DMS153 (cell line): ENCODE measurements around the gene SMYD4.
"Not testable (repeated sequence)": the region's sequence is repeated elsewhere in the genome, so short reads cannot be mapped to it uniquely, and the experiment has no call there.

Source experiments
- DNase-seq: peaks from one replicate; lab custom pipeline; 2025; lab: John Stamatoyannopoulos, UW

Gene SMYD4

DNA sequence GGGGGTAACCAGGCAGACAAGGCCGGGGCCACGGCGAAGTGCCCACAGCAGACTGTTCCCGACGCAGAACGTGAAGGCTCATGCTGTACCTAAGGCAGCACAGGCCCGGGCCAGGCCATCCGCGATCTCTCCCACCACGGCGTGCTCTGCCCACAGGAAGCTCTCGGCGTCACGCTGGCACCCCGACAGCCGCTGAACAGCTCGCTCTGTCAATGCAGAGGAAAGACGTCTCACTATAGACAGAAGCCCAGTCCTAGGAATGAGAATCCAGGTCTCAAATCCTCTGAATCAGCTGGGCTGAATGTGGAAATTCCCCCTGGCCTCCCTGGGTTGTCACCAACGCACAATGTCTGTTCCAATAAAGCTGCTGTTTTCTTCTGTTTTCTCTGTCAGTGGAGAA is 46.4 kb downstream of the SMYD4 start:
- no peak for DNase-seq

GRCh38 chr17:1782171-1782567 is 47.5 kb downstream of the SMYD4 start:
- no peak for DNase-seq

GRCh38 chr17:1779571-1780131 is 50.1 kb downstream of the SMYD4 start:
- no peak for DNase-seq

GRCh38 chr17:1776857-1777256 is 52.8 kb downstream of the SMYD4 start:
- DNase-seq: no peak

DNA sequence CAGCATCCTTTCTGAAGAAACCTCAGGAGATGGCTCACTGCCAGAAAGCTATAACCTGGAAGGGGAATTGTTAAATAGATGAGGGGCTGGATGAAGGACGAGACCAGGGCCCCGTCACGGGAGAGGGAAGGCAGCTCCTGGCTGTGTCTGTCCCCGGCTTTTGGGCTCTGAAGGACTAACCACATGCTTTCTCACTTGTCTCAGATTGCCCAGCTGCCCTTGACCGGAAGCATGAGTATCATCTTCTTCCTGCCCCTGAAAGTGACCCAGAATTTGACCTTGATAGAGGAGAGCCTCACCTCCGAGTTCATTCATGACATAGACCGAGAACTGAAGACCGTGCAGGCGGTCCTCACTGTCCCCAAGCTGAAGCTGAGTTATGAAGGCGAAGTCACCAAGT is 53.4 kb downstream of the SMYD4 start:
- DNase-seq: no peak

GRCh38 chr17:1774390-1775176 is 55.1 kb downstream of the SMYD4 start:
- DNase-seq: no peak

- DNase-seq: no peak
Measured at GRCh38 chr17:1773696-1774181, 56.0 kb downstream of the SMYD4 start.

DNA sequence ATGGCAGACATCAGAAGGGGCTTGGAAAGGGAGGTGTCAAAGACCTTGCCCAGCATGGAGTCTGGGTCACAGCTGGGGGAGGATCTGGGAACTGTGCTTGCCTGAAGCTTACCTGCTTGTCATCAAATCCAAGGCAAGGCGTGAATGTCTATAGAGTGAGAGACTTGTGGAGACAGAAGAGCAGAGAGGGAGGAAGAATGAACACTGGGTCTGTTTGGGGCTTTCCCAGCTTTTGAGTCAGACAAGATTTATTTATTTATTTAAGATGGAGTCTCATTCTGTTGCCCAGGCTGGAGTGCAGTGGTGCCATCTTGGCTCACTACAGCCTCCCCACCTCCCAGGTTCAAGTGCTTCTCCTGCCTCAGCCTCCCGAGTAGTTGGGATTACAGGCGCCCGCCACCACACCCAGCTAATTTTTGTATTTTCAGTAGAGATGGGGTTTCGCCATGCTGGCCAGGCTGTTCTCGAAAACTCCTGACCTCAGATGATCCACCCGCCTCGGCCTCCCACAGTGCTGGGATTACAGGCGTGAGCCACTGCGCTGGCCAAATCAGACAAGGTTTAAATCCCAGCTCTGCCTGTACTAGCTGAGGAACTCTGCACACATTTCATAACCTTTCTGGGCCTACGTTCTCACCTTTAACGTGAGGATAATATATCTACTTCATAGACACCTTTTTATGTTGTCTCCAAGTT is 56.6 kb downstream of the SMYD4 start:
- DNase-seq: not testable (repeated sequence)

DNA sequence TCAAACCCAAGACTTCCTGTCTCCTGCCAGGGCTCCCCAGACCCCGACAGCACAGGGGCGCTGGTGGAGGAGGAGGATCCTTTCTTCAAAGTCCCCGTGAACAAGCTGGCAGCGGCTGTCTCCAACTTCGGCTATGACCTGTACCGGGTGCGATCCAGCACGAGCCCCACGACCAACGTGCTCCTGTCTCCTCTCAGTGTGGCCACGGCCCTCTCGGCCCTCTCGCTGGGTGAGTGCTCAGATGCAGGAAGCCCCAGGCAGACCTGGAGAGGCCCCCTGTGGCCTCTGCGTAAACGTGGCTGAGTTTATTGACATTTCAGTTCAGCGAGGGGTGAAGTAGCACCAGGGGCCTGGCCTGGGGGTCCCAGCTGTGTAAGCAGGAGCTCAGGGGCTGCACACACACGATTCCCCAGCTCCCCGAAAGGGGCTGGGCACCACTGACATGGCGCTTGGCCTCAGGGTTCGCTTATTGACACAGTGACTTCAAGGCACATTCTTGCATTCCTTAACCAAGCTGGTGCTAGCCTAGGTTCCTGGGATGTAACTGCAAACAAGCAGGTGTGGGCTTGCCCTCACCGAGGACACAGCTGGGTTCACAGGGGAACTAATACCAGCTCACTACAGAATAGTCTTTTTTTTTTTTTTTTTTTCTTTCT is 59.8 kb downstream of the SMYD4 start:
- DNase-seq: no peak

DNA sequence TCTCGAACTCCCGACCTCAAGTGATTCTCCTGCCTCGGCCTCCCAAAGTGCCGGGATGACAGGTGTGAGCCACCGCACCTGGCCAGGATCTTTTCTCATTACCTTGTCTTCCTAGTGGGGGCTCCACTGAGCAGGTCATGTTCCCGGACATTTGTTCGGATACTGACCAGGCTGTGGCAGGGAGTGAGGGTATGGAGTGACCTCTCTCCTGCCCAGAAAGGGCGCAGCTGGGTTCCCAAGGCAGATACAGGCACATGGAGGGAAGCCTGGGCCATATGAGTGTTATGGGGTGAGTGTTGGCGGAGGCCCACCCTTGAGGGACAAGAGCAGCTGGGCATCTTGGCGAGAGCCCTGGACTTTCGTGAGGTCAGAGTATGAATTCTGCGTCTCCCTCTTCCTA is 62.3 kb downstream of the SMYD4 start:
- DNase-seq: no peak

GRCh38 chr17:1766382-1767135 is 63.1 kb downstream of the SMYD4 start:
- no peak for DNase-seq

GRCh38 chr17:1765576-1765975 is 64.1 kb downstream of the SMYD4 start:
- no peak for DNase-seq

DNA sequence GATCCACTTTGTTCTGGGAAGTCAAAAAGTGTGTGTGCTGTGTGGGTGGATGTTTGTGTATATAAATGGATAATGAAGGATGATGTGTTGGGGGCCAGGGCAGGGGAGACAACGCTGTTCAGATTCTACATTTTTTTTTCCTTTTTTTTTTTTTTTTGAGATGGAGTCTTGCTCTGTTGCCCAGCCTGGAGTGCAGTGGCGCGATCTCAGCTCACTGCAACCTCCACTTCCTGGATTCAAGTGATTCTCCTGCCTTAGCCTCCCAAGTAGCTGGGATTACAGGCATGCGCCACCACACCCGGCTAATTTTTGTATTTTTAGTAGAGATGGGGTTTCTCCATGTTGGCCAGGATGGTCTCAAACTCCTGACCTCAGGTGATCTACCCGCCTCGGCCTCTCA is 65.0 kb downstream of the SMYD4 start:
- not testable (repeated sequence) for DNase-seq

DNA sequence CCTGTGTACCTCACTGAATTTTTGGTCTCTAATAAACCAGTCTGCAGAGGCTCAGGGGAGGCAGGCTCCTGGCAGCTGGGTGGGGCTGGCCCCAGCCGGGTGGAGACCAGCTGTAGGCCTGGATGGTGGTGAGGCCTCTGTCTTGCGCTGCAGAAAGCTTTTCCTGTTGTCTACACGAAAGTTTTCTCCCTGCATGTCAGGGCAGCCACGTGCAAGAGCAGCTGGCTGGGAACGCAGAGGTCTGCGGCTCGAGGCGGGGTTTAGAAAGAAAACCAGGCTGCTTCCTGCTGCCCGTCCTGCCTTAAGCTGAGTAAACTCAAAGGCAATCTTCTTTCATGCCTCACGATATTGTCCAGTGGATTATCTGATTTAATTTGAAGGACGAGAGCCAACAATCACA is 65.4 kb downstream of the SMYD4 start:
- no peak for DNase-seq

DNA sequence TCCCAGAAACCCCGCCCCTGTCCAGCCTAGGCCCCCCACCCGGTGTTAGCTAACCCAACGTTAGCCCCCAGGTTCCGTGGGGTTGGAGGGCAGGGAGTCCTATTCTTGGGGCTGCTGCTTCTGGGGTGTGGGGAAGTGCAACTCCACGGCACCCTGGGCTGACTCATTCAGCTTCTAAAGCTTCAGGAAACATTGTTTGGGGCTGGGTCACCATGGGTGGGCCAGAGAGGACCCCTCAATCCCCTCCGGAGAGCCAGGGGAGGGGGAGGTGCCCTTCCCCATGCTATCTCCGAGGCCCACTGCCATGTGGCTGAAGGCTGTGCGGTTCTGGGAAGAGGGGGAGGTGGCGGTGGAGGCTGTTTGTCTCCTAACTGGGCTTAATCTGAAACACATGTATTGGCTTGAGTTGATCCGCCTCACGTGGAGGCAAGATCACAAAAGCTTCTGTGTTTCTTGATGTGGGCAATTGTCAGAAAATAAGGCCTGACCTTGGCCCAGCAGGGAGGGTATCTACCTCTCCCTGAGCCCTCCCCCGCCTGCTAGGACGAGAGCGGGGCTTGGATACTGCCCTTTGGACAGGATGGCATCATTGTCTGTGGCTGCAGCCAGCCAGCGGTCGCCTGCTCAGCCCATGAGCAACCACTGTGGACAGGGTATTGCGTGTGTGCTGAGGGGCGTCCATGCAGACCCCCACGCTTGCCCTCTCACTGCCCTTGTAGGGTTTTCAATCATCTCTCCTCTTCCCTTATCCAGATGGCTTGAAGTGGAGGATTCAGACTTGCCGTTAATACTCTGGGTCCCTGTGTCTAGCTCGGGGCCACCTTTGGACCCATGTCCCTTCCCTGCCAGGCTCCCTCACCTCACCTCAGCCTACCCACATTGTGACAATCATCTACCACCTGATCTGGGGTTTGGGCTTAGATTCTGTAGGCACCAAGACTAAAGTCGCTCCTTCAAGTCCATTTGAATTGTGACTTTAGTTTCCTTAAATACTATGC is 66.5 kb downstream of the SMYD4 start:
- no peak for DNase-seq

DNA sequence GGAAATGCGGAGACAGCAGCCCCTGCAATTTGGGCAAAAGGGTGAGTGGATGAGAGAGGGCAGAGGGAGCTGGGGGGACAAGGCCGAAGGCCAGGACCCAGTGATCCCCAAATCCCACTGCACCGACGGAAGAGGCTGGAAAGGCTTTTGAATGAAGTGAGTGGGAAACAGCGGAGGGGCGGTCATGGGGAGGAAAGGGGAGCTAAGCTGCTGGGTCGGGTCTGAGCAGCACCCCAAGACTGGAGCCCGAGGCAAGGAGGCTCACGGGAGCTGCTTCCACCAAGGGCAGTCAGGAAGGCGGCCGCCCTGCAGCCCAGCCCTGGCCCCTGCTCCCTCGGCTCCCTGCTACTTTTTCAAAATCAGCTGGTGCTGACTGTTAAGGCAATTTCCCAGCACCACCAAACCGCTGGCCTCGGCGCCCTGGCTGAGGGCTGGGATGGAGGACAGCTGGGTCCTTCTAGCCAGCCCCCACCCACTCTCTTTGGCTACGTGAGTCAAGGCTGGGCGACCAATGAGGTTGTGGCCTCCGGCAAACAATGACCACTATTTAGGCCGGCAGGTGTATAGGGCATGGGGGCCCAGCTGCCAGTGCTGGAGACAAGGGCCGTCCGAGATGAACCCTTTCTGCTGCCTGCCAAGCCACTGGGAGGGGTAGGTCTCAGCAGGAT is 67.3 kb downstream of the SMYD4 start:
- DNase-seq: no peak

DNA sequence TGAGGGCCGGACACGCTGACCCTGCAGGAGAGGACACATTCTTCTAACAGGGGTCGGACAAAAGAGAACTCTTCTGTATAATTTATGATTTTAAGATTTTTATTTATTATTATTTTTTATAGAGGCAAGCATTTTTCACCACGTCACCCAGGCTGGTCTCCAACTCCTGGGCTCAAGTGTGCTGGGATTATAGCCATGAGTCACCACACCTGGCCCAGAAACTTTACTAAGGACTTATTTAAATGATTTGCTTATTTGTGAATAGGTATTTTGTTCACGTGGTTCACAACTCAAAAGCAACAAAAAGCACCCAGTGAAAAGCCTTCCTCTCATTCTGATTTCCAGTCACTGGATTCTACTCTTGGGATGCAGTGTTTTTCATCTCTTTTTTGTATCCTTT is 70.2 kb downstream of the SMYD4 start:
- DNase-seq: no peak

DNA sequence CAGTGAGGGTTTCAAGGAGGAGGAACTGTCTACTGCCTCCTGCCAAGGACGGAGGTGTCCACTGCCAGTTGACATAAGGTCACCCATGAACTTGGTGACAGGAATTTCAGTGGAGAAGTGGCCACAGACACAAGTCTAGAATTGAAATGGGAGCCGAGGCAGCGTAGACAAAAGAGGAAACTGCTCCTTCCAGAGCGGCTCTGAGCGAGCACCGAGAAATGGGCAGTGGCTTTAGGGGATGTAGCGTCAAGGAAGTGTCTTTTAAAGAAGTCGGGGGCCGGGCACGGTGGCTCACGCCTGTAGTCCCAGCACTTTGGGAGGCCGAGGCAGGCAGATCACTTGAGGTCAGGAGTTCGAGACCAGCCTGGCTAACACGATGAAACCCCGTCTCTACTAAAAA is 70.9 kb downstream of the SMYD4 start:
- DNase-seq: no peak

GRCh38 chr17:1755827-1756262 is 73.9 kb downstream of the SMYD4 start:
- no peak for DNase-seq

- no peak for DNase-seq
Measured at GRCh38 chr17:1755252-1755826, 74.4 kb downstream of the SMYD4 start.
